ENCODE results near the gene SGPP2. TPM values are rescaled to one million over a fixed set of nuclear protein-coding genes. Genes with fewer than 3 reads are reported as not detected.

Gene SGPP2
- total RNA-seq, 5 donors from 2014 or later (not counting 1 experiment from before 2014, with no cell fraction given): 2.2 to 4.0 (median 3.3) TPM

GRCh38 chr2:222442665-222443064 lies 18.3 kb downstream of the SGPP2 start:
- H3K27me3 Mint-ChIP-seq: peaks cover 2 to 13% of the 10 kb centered on the region in 2 donors
- peaks cover 0 to 6% (median 0%) of the 10 kb centered on the region in 3 donors for H3K9me3 Mint-ChIP-seq
- H3K27me3 ChIP-seq (replicated peaks in 1 of 2; ENCODE audit: control insufficient read depth in 2 of 2, extremely low read depth in 1 of 2, insufficient read depth in 2 of 2, low read length in 1 of 2): peaks cover 2% of the 10 kb centered on the region in 2 experiments
- POLR2A ChIA-PET: no interaction called here
- no peak overlapping the region for H3K4me3 Mint-ChIP-seq
- no peak overlapping the region for H3K27ac Mint-ChIP-seq
- 60% methylated on average over 1 of the region's 5 CpGs for WGBS (ENCODE audit: insufficient coverage)
- H3K4me3 ChIP-seq (ENCODE audit: control insufficient read depth in 1 of 2, extremely low read depth in 1 of 2, low read length in 1 of 2): no peak overlapping the region
- DNase-seq (no peak), ATAC-seq (replicated peaks in 1 of 4) (no peak)
- H3K4me1 ChIP-seq (ENCODE audit: control insufficient read depth in 1 of 2, extremely low read depth in 1 of 2, insufficient read depth in 2 of 2, low read length in 2 of 2): no peaks in the 10 kb centered on the region
- H3K9me3 ChIP-seq: no peaks in the 10 kb centered on the region
- no peak overlapping the region for H3K27ac ChIP-seq (ENCODE audit: low read length)
- H3K4me1 Mint-ChIP-seq: no peaks in the 10 kb centered on the region
- CTCF ChIA-PET: no interaction called here
- H3K36me3 ChIP-seq (ENCODE audit: control insufficient read depth in 2 of 2, extremely low read depth in 1 of 2, insufficient read depth in 1 of 2, low read length in 1 of 2): no peaks in the 10 kb centered on the region
- H3K36me3 Mint-ChIP-seq: no peaks in the 10 kb centered on the region

- H3K4me1 Mint-ChIP-seq: no peaks in the 10 kb centered on the region
- H3K4me3 ChIP-seq (ENCODE audit: control insufficient read depth in 1 of 2, extremely low read depth in 1 of 2, low read length in 1 of 2): no peak overlapping the region
- no peak overlapping the region for H3K27ac Mint-ChIP-seq
- DNase-seq (no peak), ATAC-seq (replicated peaks in 1 of 4) (no peak)
- peaks cover 2 to 17% of the 10 kb centered on the region in 2 donors for H3K27me3 Mint-ChIP-seq
- no peaks in the 10 kb centered on the region for H3K9me3 ChIP-seq
- peaks cover 0 to 2% of the 10 kb centered on the region in 2 experiments for H3K27me3 ChIP-seq (replicated peaks in 1 of 2; ENCODE audit: control insufficient read depth in 2 of 2, extremely low read depth in 1 of 2, insufficient read depth in 2 of 2, low read length in 1 of 2)
- ChIA-PET POLR2A (no interaction called here), CTCF (interaction anchor here in 1 of 2 donors (0.6 kb wide), 1 partner anchor 368 kb away, joined by 3 read pairs; no protein-coding TSS in a partner anchor)
- peaks cover 0 to 6% (median 0%) of the 10 kb centered on the region in 3 donors for H3K9me3 Mint-ChIP-seq
- H3K4me1 ChIP-seq (ENCODE audit: control insufficient read depth in 1 of 2, extremely low read depth in 1 of 2, insufficient read depth in 2 of 2, low read length in 2 of 2): no peaks in the 10 kb centered on the region
- no peaks in the 10 kb centered on the region for H3K36me3 ChIP-seq (ENCODE audit: control insufficient read depth in 2 of 2, extremely low read depth in 1 of 2, insufficient read depth in 1 of 2, low read length in 1 of 2)
- no peaks in the 10 kb centered on the region for H3K36me3 Mint-ChIP-seq
- H3K27ac ChIP-seq (ENCODE audit: low read length): no peak overlapping the region
- H3K4me3 Mint-ChIP-seq: no peak overlapping the region
- 71% methylated on average over 1 of the region's 1 CpG for WGBS (ENCODE audit: insufficient coverage)
Observed at GRCh38 chr2:222445227-222445626, 20.9 kb downstream of the SGPP2 start.

DNA sequence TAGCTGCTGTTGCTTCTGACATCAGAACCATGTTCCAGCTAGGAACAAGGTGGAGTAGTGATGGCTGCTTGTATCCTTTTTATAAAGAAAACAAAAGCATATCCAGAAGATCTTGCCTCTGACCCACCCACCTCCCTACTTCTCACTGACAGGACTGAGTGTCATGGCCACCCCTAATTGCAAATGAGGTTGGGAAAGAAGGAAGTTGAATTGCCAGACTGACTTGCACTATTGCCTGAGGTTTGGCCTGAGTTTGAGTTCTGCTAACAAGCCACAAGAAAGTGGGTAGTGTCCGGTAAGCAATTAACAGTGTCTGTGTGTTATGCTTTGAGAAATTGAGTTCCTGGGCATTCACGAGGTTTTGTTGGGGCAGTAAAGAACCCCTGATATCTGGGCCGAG lies 22.8 kb downstream of the SGPP2 start:
- Mint-ChIP-seq H3K36me3 (no peaks in the 10 kb centered on the region), H3K27ac (no peak overlapping the region), H3K4me3 (no peak overlapping the region), H3K9me3 (peaks cover 0 to 6% (median 0%) of the 10 kb centered on the region in 3 donors), H3K4me1 (no peaks in the 10 kb centered on the region), H3K27me3 (peaks cover 2 to 17% of the 10 kb centered on the region in 2 donors)
- ATAC-seq (replicated peaks in 1 of 4): no peak
- H3K27me3 ChIP-seq (replicated peaks in 1 of 2; ENCODE audit: control insufficient read depth in 2 of 2, extremely low read depth in 1 of 2, insufficient read depth in 2 of 2, low read length in 1 of 2): peaks cover 0 to 2% of the 10 kb centered on the region in 2 experiments
- no peak for DNase-seq
- H3K4me3 ChIP-seq (ENCODE audit: control insufficient read depth in 1 of 2, extremely low read depth in 1 of 2, low read length in 1 of 2): no peak overlapping the region
- ChIA-PET POLR2A (no interaction called here), CTCF (interaction anchor here (0.6 to 0.8 kb wide), 2 partner anchors 10 to 1127 kb away, joined by 3 read pairs; no protein-coding TSS in a partner anchor)
- H3K9me3 ChIP-seq: no peaks in the 10 kb centered on the region
- no peaks in the 10 kb centered on the region for H3K36me3 ChIP-seq (ENCODE audit: control insufficient read depth in 2 of 2, extremely low read depth in 1 of 2, insufficient read depth in 1 of 2, low read length in 1 of 2)
- H3K27ac ChIP-seq (ENCODE audit: low read length): no peak overlapping the region
- WGBS (ENCODE audit: insufficient coverage): no CpG with 5 or more reads among the region's 3 CpGs
- H3K4me1 ChIP-seq (ENCODE audit: control insufficient read depth in 1 of 2, extremely low read depth in 1 of 2, insufficient read depth in 2 of 2, low read length in 2 of 2): no peaks in the 10 kb centered on the region

- DNase-seq (no peak), ATAC-seq (replicated peaks in 1 of 4) (no peak)
- WGBS (ENCODE audit: insufficient coverage): 25% methylated on average over 3 of the region's 8 CpGs
- ChIA-PET POLR2A (no interaction called here), CTCF (no interaction called here)
- H3K9me3 ChIP-seq: no peaks in the 10 kb centered on the region
- H3K4me3 Mint-ChIP-seq: no peak overlapping the region
- no peak overlapping the region for H3K27ac Mint-ChIP-seq
- peaks cover 0 to 6% (median 0%) of the 10 kb centered on the region in 3 donors for H3K9me3 Mint-ChIP-seq
- H3K27me3 ChIP-seq (replicated peaks in 1 of 2; ENCODE audit: control insufficient read depth in 2 of 2, extremely low read depth in 1 of 2, insufficient read depth in 2 of 2, low read length in 1 of 2): peaks cover 0 to 2% of the 10 kb centered on the region in 2 experiments
- H3K27ac ChIP-seq (ENCODE audit: low read length): no peak overlapping the region
- peaks cover 0 to 14% of the 10 kb centered on the region in 2 donors for H3K27me3 Mint-ChIP-seq
- H3K4me3 ChIP-seq (ENCODE audit: control insufficient read depth in 1 of 2, extremely low read depth in 1 of 2, low read length in 1 of 2): no peak overlapping the region
- no peaks in the 10 kb centered on the region for H3K4me1 ChIP-seq (ENCODE audit: control insufficient read depth in 1 of 2, extremely low read depth in 1 of 2, insufficient read depth in 2 of 2, low read length in 2 of 2)
- H3K36me3 Mint-ChIP-seq: no peaks in the 10 kb centered on the region
- no peaks in the 10 kb centered on the region for H3K4me1 Mint-ChIP-seq
- H3K36me3 ChIP-seq (ENCODE audit: control insufficient read depth in 2 of 2, extremely low read depth in 1 of 2, insufficient read depth in 1 of 2, low read length in 1 of 2): no peaks in the 10 kb centered on the region
Observed at GRCh38 chr2:222448748-222449181, 24.4 kb downstream of the SGPP2 start.

DNA sequence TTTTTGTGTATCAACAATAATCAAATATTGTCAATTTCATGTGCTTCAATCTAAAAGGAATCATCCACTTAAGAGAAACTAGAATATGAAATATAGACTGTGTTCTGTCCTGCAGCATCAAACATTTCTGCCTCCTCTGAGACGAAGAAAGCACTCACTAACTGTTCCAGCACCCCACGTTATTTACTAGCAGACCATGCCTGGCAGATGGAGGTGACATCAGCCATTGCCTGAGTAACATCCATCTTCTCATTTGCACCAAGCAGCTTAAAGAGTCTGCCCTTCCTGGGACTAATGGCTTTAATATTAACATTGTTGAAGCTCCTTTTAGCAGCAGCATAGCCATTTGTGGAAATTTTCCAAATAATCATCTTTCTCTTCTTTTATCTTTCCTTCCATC lies 25.7 kb downstream of the SGPP2 start:
- no peaks in the 10 kb centered on the region for H3K36me3 ChIP-seq (ENCODE audit: control insufficient read depth in 2 of 2, extremely low read depth in 1 of 2, insufficient read depth in 1 of 2, low read length in 1 of 2)
- no peaks in the 10 kb centered on the region for H3K36me3 Mint-ChIP-seq
- H3K27ac ChIP-seq (ENCODE audit: low read length): no peak overlapping the region
- H3K4me3 Mint-ChIP-seq: no peak overlapping the region
- H3K9me3 Mint-ChIP-seq: peaks cover 0 to 6% (median 0%) of the 10 kb centered on the region in 3 donors
- peaks cover 0 to 10% of the 10 kb centered on the region in 2 donors for H3K27me3 Mint-ChIP-seq
- WGBS (ENCODE audit: insufficient coverage): 62% methylated on average over 2 of the region's 2 CpGs
- CTCF ChIA-PET: interaction anchor here in 1 of 2 donors (0.8 kb wide), 1 partner anchor 57 kb away, joined by 3 read pairs; no protein-coding TSS in a partner anchor
- ATAC-seq (replicated peaks in 1 of 4): no peak
- POLR2A ChIA-PET: interaction anchor here in 1 of 2 donors (0.5 kb wide), 1 partner anchor 37 kb away, joined by 4 read pairs; no protein-coding TSS in a partner anchor
- H3K27ac Mint-ChIP-seq: no peak overlapping the region
- peaks cover 0 to 2% of the 10 kb centered on the region in 2 experiments for H3K27me3 ChIP-seq (replicated peaks in 1 of 2; ENCODE audit: control insufficient read depth in 2 of 2, extremely low read depth in 1 of 2, insufficient read depth in 2 of 2, low read length in 1 of 2)
- no peaks in the 10 kb centered on the region for H3K9me3 ChIP-seq
- no peak overlapping the region for H3K4me3 ChIP-seq (ENCODE audit: control insufficient read depth in 1 of 2, extremely low read depth in 1 of 2, low read length in 1 of 2)
- DNase-seq: no peak
- no peaks in the 10 kb centered on the region for H3K4me1 Mint-ChIP-seq
- H3K4me1 ChIP-seq (ENCODE audit: control insufficient read depth in 1 of 2, extremely low read depth in 1 of 2, insufficient read depth in 2 of 2, low read length in 2 of 2): no peaks in the 10 kb centered on the region

DNA sequence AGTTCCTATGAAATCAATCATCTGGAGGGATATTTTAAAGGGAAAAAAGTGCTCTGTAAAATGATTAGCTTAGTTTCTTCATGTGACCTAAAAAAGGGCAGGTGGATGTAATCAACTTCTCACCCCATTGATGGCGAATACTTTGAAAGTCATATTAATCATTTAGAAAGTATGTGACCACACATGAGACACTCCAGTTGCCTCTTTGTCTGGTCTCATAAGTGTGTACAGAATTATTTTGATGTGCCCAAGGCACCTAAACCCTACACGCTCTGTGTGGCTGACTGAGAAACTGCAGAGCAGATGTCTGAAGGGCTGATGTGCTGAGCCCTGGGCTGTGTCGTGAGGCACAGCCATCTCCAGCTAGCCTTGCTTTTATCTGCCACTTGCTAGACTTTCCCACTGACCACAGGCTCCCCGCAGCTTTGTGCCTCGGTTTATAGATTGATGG lies 26.9 kb downstream of the SGPP2 start:
- H3K36me3 Mint-ChIP-seq: no peaks in the 10 kb centered on the region
- ChIA-PET CTCF (no interaction called here), POLR2A (interaction anchor here in 1 of 2 donors (0.7 kb wide), 1 partner anchor 9 kb away, joined by 3 read pairs; no protein-coding TSS in a partner anchor)
- WGBS (ENCODE audit: insufficient coverage): 31% methylated on average over 2 of the region's 5 CpGs
- Histone ChIP-seq H3K27me3 (replicated peaks in 1 of 2; ENCODE audit: control insufficient read depth in 2 of 2, extremely low read depth in 1 of 2, insufficient read depth in 2 of 2, low read length in 1 of 2) (no peaks in the 10 kb centered on the region), H3K4me1 (ENCODE audit: control insufficient read depth in 1 of 2, extremely low read depth in 1 of 2, insufficient read depth in 2 of 2, low read length in 2 of 2) (no peaks in the 10 kb centered on the region), H3K9me3 (no peaks in the 10 kb centered on the region), H3K27ac (ENCODE audit: low read length) (no peak overlapping the region), H3K36me3 (ENCODE audit: control insufficient read depth in 2 of 2, extremely low read depth in 1 of 2, insufficient read depth in 1 of 2, low read length in 1 of 2) (no peaks in the 10 kb centered on the region), H3K4me3 (ENCODE audit: control insufficient read depth in 1 of 2, extremely low read depth in 1 of 2, low read length in 1 of 2) (no peak overlapping the region)
- H3K27me3 Mint-ChIP-seq: peaks cover 0 to 3% of the 10 kb centered on the region in 2 donors
- DNase-seq: no peak
- no peak overlapping the region for H3K27ac Mint-ChIP-seq
- H3K9me3 Mint-ChIP-seq: no peaks in the 10 kb centered on the region
- ATAC-seq (replicated peaks in 1 of 4): no peak
- H3K4me3 Mint-ChIP-seq: no peak overlapping the region
- no peaks in the 10 kb centered on the region for H3K4me1 Mint-ChIP-seq
